Left ventricle myocardium inferior (tissue), 1 donor: ENCODE results near the gene PARD3B. TPM values are rescaled to one million over a fixed set of nuclear protein-coding genes. Genes with fewer than 3 reads are reported as not detected.

Experiments used
- DNase-seq: peaks from one replicate; pipeline ENCODE4 v3.0.0-alpha.2; 2020
- H3K27ac ChIP-seq: fragments of 200-600 bp; replicated peaks from 2 replicates; pipeline ENCODE4 v1.8.0; 2021
- H3K27me3 ChIP-seq: fragments of 200-600 bp; 2 replicates; pipeline ENCODE4 v1.8.0; 2021; ENCODE audit warnings: low read depth
- H3K36me3 ChIP-seq: fragments of 200-600 bp; 2 replicates; pipeline ENCODE4 v1.8.0; 2021
- H3K4me1 ChIP-seq: fragments of 200-600 bp; 2 replicates; pipeline ENCODE4 v1.8.0; 2021
- H3K4me3 ChIP-seq: fragments of 200-600 bp; 2 replicates; pipeline ENCODE4 v1.8.0; 2021; ENCODE audit warnings: mild to moderate bottlenecking, moderate library complexity
- H3K9me3 ChIP-seq: fragments of 200-600 bp; replicated peaks from 2 replicates; pipeline ENCODE4 v1.8.0; 2021
- CTCF ChIP-seq: fragments of 200-600 bp; IDR thresholded peaks from 2 replicates; pipeline ENCODE4 v1.8.0; 2021; ENCODE audit warnings: antibody characterized with exemption, mild to moderate bottlenecking, borderline replicate concordance
- intact Hi-C: fragments of 100-400 bp; cut with micrococcal nuclease; formaldehyde crosslinking; loops from one replicate; pipeline ENCODE4 v1.11.0; 2022
- total RNA-seq: library from RNA; stranded (reverse); fragmentation: NEBNext Ultra II Directional; extraction: Animal tissue kit (Norgen Biotek cat#: 25700); gene quantifications from one replicate; pipeline ENCODE4 v1.2.1, GENCODE V29; 2021
- donor health status: DM: no; HTN: yes; CAD: no; lungs with severe emphysema.

Gene PARD3B
- total RNA-seq, 1 donor from 2014 or later, result 9.1 TPM

- peaks cover 7% of the 10 kb centered on the region for H3K9me3 ChIP-seq
- TF ChIP-seq CTCF, result no peak
- no peak for DNase-seq
- intact Hi-C loops, result no loop called here
- no peaks in the 10 kb centered on the region for H3K36me3 ChIP-seq
- no peak overlapping the region for H3K4me3 ChIP-seq
- H3K27ac ChIP-seq, result no peak overlapping the region
- no peaks in the 10 kb centered on the region for H3K4me1 ChIP-seq
- no peaks in the 10 kb centered on the region for H3K27me3 ChIP-seq
Measured at GRCh38 chr2:204863336-204863735, 318.1 kb downstream of the PARD3B start.

- DNase-seq, result no peak
- Histone ChIP-seq H3K4me1 (peaks cover 24% of the 10 kb centered on the region), H3K9me3 (peaks cover 7% of the 10 kb centered on the region), H3K4me3 (no peak overlapping the region), H3K27me3 (no peaks in the 10 kb centered on the region), H3K27ac (no peak overlapping the region), H3K36me3 (no peaks in the 10 kb centered on the region)
- no peak for TF ChIP-seq CTCF
- intact Hi-C loops, result no loop called here
Measured at GRCh38 chr2:204869132-204869823, 324.0 kb downstream of the PARD3B start.

GRCh38 chr2:204870053-204870452 is 324.8 kb downstream of the PARD3B start:
- Histone ChIP-seq H3K27me3 (no peaks in the 10 kb centered on the region), H3K4me3 (no peak overlapping the region), H3K4me1 (peaks cover 24% of the 10 kb centered on the region), H3K9me3 (peaks cover 4% of the 10 kb centered on the region), H3K36me3 (no peaks in the 10 kb centered on the region), H3K27ac (no peak overlapping the region)
- no peak for TF ChIP-seq CTCF
- no peak for DNase-seq
- intact Hi-C loops, result no loop called here

GRCh38 chr2:204871231-204871953 is 326.1 kb downstream of the PARD3B start:
- H3K27me3 ChIP-seq, result no peaks in the 10 kb centered on the region
- TF ChIP-seq CTCF, result peak; percentile 49
- no peak overlapping the region for H3K4me3 ChIP-seq
- no peaks in the 10 kb centered on the region for H3K36me3 ChIP-seq
- intact Hi-C loops, result no loop called here
- peaks cover 24% of the 10 kb centered on the region for H3K4me1 ChIP-seq
- no peak for DNase-seq
- H3K27ac ChIP-seq, result peak overlapping the region; percentile 0
- H3K9me3 ChIP-seq, result no peaks in the 10 kb centered on the region

GRCh38 chr2:204876311-204876710 is 331.0 kb downstream of the PARD3B start:
- DNase-seq, result no peak
- Histone ChIP-seq H3K36me3 (no peaks in the 10 kb centered on the region), H3K27me3 (no peaks in the 10 kb centered on the region), H3K9me3 (no peaks in the 10 kb centered on the region), H3K4me1 (no peaks in the 10 kb centered on the region), H3K27ac (no peak overlapping the region), H3K4me3 (no peak overlapping the region)
- no peak for TF ChIP-seq CTCF
- intact Hi-C loops, result no loop called here
